Measurements from ENCODE around the gene LPAR5. TPM values are rescaled to one million over a fixed set of nuclear protein-coding genes. Genes with fewer than 3 reads are reported as not detected.

LPAR5 gene
- total and polyA plus RNA-seq, 12 donors: 1.7 to 10.0 (median 4.1) TPM

DNA sequence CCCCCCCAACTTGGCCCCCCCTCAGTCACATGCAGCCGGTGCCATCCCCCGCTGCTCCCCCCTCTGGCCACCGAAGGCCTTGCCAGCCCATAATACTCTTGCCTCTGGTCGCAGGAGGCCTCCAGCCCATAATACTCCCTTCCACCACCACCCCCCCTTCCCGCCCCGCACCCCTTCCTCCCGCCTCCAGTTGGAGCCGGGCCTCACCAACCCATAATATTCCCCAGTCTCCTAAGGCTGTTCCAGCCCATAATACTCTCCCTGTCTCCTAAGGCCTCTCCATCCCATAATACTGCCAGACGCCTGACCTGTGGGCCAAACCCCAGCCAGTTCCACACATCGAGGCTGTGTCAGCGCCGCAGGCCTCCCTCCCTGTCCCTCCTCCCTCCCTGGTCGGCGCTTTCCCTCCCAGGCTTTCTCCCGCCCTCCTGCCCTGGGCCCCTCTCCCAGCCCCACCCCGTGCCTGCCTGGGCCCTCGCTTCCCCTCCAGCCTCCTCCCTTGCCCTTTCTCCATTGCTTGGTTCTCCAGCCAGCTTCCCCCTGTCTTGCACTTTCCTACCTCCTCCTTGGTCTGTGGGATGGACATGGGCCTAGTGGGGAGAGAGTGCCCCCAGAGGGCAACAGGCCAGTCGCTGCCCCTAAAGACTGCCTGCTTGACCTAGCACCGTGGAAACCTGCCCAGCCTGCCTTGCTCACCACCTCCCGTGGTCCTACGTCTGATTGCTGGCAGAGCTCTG lies 21.8 kb downstream of the LPAR5 start:
- intact Hi-C loops (cut with DNase I): loop anchor here in 5 of 10 donors (10.0 kb wide), 3 partner anchors 71 to 211 kb away; partner anchors contain the start of genes ZNF384 (in 3 of the 5), GPR162 (in 2 of the 5) and P3H3 (in 2 of the 5)

DNA sequence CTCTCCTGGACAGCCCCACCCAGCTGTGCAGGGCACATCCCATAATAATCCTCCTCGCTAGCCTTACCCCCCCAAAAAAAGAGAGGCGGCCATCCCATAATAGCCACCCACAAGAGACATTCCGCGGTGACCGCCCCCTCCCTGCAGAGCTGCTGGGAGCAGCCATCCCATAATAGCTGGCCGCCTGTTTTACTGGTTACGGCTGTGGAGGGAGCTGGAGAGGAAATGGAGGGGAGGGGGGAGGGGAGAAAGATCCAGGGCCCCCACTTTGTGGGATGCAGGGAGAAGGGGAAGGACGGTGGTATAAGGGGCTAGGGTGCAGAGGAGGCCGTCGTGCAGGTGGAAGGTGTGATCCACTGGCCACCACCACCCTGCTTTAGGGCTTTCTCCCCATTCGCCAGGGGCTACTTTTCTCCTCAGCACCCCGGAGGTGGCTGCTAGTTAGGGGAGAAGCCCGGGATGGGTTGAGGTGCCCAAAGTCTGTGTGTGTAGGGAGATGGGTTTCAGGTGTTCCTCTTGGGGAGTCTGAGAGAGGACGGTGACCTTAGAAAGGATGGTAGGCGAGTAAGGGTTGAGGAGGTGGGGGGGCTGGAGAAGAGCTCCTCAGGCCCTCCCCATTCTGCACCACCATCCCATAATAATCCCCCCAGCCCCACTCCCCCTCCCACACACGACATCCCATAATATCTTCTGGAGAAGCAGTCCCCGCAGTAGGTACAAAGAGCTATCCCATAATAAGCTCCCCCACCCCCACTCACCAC lies 22.6 kb downstream of the LPAR5 start:
- WGBS, 2 donors: 4 to 6% methylated on average over 17 of the region's 17 CpGs
- H3K27me3 ChIP-seq: no peaks in the 10 kb centered on the region
- peak overlapping the region; percentile 60 to 96 (median 94) for H3K27ac ChIP-seq
- H3K4me1 ChIP-seq: peaks cover 16 to 37% (median 26%) of the 10 kb centered on the region in 9 donors
- TF ChIP-seq, protein P1, sequence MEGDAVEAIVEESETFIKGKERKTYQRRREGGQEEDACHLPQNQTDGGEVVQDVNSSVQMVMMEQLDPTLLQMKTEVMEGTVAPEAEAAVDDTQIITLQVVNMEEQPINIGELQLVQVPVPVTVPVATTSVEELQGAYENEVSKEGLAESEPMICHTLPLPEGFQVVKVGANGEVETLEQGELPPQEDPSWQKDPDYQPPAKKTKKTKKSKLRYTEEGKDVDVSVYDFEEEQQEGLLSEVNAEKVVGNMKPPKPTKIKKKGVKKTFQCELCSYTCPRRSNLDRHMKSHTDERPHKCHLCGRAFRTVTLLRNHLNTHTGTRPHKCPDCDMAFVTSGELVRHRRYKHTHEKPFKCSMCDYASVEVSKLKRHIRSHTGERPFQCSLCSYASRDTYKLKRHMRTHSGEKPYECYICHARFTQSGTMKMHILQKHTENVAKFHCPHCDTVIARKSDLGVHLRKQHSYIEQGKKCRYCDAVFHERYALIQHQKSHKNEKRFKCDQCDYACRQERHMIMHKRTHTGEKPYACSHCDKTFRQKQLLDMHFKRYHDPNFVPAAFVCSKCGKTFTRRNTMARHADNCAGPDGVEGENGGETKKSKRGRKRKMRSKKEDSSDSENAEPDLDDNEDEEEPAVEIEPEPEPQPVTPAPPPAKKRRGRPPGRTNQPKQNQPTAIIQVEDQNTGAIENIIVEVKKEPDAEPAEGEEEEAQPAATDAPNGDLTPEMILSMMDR (IDR thresholded peaks at IDR 0.05): no peak
- H3K36me3 ChIP-seq: no peaks in the 10 kb centered on the region
- intact Hi-C loops (cut with DNase I): loop anchor here in 5 of 10 donors (10.0 kb wide), 3 partner anchors 72 to 212 kb away; partner anchors contain the start of genes ZNF384 (in 3 of the 5), GPR162 (in 2 of the 5) and P3H3 (in 2 of the 5)
- peak overlapping the region in 8 of 10 donors; percentile 16 to 42 (median 26) for H3K4me3 ChIP-seq
- DNase-seq: peak; percentile 74 to 89
- peaks cover 0 to 9% (median 0%) of the 10 kb centered on the region in 11 donors for H3K9me3 ChIP-seq
- peak; percentile 14 to 73 (median 52) for ATAC-seq

More for the DNA sequence above, 21.8 kb downstream of the LPAR5 start:
- peaks cover 0 to 1% (median 0%) of the 10 kb centered on the region in 11 donors for H3K9me3 ChIP-seq
- no peaks in the 10 kb centered on the region for H3K36me3 ChIP-seq
- H3K4me1 ChIP-seq: peaks cover 16 to 42% (median 26%) of the 10 kb centered on the region in 9 donors
- no peaks in the 10 kb centered on the region for H3K27me3 ChIP-seq
- 7% methylated on average over 20 to 21 of the region's 21 CpGs for WGBS, 2 donors
- ATAC-seq (peak; percentile 83 to 88 (median 88)), DNase-seq (peak; percentile 89 to 94)
- TF ChIP-seq, protein P1 (IDR thresholded peaks at IDR 0.05): peak in 2 of 9 donors; percentile 6 to 21
- H3K27ac ChIP-seq: peak overlapping the region; percentile 50 to 96 (median 94)
- peak overlapping the region in 1 of 10 donors; percentile 38 for H3K4me3 ChIP-seq

DNA sequence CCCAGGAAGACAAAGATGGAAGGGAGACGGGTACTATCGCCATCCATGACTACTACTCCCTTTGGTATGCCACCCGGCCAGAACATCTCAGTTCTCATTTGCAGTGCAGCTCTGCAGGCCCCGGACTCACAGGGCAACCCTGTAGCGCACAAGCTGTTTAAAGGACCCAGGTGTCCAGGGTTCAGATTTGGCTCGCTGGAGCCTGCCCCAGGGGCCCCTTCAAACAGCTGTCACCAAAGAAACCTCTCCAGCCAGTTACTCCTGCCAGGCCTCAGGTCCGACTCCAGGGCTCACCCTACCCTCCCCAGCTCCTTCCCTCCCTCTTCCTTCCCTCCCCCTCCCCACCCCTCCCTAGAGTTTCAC lies 23.1 kb downstream of the LPAR5 start:
- DNase-seq (no peak), ATAC-seq (no peak)
- Histone ChIP-seq H3K4me3 (peak overlapping the region in 3 of 10 donors; percentile 22 to 36 (median 22)), H3K9me3 (peaks cover 0 to 10% (median 0%) of the 10 kb centered on the region in 11 donors), H3K27me3 (no peaks in the 10 kb centered on the region), H3K4me1 (peaks cover 16 to 38% (median 26%) of the 10 kb centered on the region in 9 donors), H3K36me3 (no peaks in the 10 kb centered on the region), H3K27ac (peak overlapping the region; percentile 60 to 96 (median 94))
- TF ChIP-seq, protein P1 (IDR thresholded peaks at IDR 0.05): no peak
- 35 to 43% methylated on average over 7 of the region's 7 CpGs for WGBS, 2 donors
- intact Hi-C loops (cut with DNase I): loop anchor here in 5 of 10 donors (10.0 kb wide), 3 partner anchors 72 to 212 kb away; partner anchors contain the start of genes ZNF384 (in 3 of the 5), GPR162 (in 2 of the 5) and P3H3 (in 2 of the 5)

DNA sequence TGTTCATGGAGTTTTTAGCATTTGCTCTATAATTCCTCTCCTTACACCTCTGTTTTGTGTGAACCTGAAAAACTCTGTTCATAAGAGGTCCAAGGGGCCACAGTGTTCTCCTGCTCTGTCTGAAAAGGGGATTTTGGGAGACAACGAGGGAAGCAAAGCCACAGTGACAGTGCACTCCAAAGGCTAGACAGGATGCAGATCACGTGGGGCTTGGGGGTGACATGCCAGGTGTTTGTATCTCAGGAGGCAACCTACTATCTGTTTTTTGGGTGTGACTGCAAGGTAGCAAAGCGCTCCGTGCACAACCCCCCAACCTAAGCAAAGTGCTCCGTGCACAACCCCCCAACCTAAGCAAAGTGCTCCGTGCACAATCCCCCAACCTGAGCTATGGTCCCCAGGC lies 23.5 kb downstream of the LPAR5 start:
- TF ChIP-seq, protein P1 (IDR thresholded peaks at IDR 0.05): no peak
- Histone ChIP-seq H3K9me3 (peaks cover 0 to 10% (median 0%) of the 10 kb centered on the region in 11 donors), H3K36me3 (no peaks in the 10 kb centered on the region), H3K4me1 (peaks cover 16 to 38% (median 26%) of the 10 kb centered on the region in 9 donors), H3K4me3 (no peak overlapping the region), H3K27me3 (no peaks in the 10 kb centered on the region), H3K27ac (peak overlapping the region in 9 of 10 donors; percentile 60 to 96 (median 94))
- ATAC-seq (no peak), DNase-seq (no peak)
- intact Hi-C loops (cut with DNase I): loop anchor here in 5 of 10 donors (10.0 kb wide), 3 partner anchors 73 to 213 kb away; partner anchors contain the start of genes ZNF384 (in 3 of the 5), GPR162 (in 2 of the 5) and P3H3 (in 2 of the 5)
- WGBS, 2 donors: 68 to 74% methylated on average over 6 of the region's 6 CpGs
